Inferior parietal cortex (tissue), 1 donor: Measurements from ENCODE around the gene LSM14B.
"Not testable (repeated sequence)": the region's sequence is repeated elsewhere in the genome, so short reads cannot be mapped to it uniquely, and the experiment has no call there.

Experiments used
- DNase-seq: peaks from one replicate; pipeline ENCODE4 v3.0.0-alpha.2; 2016; ENCODE audit errors: extremely low spot score

Gene LSM14B

GRCh38 chr20:62112368-62112767, 9.9 kb upstream of the LSM14B start:
- no peak for DNase-seq

DNA sequence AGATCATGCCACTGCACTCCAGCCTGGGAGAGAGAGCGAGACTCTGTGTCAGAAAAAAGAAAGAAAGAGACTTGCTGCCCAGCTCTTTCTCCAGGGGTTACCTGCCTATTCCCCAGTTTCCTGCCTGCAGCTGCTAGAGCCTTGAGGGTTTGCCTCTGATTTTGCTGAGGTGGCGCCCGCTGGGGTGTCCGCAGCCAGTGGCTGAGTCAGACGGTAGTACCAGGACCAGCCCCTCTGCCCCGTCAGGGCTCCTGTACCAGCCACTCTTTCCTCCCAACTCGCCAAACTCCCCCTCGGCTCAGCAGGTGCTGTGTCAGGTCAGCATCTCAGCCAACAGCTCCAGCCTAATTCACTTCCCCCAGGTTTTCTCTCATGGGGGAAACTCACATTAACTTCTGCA, 7.4 kb upstream of the LSM14B start:
- no peak for DNase-seq

- DNase-seq: not testable (repeated sequence)
Observed at GRCh38 chr20:62115800-62116407, 6.4 kb upstream of the LSM14B start.

DNA sequence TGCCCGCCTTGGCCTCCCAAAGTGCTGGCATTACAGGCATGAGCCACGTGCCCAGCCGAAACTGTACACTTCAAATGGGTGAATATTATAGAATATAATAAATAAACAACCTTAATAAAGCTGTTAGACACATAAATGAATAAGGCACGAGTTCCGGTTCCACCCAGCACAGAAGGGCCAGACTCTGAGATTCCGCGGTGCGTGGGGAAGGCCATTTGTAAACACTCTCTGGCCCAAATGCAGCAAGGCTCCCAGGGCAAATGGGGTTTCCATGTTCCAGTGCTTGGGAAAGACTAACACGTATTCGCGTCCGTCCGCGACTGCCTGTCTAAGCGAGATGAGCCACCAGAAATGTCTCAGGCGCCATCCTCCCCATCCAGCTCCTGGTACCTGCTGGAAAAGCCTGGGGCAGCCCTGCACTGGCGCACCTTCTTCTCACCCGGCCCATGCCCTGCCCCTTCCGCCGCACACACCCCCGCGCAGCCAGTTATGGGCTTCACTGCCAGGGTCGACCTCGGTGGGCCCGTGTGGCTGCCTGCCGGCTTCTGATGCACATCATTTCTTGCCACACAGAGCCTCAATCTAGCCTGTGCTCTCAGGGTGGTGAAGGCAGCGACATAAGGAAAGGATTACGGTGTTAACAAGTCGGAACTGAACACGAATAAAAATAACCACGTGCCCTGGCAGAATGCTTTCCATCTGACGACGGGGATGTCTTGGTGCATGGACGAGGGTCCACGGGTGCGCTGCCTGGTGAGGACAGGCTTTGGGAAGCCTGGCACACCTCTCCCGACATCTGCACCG, 5.5 kb upstream of the LSM14B start:
- no peak for DNase-seq

DNA sequence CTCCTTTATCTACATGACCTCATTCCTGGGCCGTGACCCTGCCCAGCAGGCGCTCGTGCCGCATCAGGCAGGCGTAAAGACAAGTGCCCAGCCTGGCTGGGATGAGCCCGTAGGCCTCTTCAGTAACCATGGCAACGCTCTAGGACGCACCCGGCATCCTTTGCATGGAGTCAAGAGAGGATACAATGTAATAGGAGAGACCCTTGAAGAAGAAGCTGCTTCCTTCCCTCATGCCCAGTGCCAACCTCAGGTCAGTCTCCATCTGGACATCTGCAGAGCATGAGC, 5.0 kb upstream of the LSM14B start:
- no peak for DNase-seq

GRCh38 chr20:62117658-62118057, 4.6 kb upstream of the LSM14B start:
- no peak for DNase-seq

DNA sequence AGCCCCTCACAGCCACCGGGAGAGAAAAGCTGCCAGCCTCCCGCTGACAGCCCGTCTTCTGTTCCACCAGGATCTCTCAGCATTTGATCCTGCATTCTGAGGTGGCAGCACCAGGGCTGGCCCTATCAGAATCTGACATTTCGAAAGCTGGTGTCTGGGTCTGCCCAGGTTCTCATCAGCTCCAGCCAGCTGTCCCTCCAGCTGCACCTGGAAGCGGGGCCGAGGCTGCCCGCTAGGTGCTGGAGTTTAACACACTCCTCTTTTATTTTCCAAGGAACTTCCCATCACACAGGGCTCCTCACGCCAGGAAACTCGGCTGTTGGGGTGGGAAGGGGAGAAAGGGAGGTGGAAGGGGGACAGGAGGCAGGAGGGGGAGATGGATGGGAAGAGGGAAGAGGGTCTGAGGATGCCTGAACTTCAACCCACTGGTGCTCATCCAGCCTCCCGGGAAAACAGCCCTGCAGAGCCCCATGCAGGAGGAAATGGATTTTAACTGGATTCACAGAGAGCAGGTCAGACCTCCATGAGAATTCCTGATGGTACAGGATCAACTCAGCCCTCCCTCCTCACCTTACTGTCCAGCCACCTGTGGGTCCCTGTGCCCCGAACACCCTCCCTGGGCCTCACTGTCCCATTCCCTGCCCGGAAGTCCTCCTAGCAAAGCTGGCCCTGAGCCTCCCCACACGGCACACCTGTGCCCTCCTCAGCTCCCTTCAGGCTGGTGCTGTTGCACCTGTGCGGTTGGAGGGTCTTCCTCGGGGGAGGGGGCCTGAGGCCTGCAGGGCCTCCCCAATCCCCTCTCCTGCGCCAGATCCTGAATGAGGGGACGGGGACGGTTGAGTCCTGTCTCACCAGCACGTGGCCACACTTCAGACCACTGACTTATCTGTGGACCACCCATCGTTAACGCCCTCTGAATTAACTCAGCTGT, 3.9 kb upstream of the LSM14B start:
- DNase-seq: no peak

DNA sequence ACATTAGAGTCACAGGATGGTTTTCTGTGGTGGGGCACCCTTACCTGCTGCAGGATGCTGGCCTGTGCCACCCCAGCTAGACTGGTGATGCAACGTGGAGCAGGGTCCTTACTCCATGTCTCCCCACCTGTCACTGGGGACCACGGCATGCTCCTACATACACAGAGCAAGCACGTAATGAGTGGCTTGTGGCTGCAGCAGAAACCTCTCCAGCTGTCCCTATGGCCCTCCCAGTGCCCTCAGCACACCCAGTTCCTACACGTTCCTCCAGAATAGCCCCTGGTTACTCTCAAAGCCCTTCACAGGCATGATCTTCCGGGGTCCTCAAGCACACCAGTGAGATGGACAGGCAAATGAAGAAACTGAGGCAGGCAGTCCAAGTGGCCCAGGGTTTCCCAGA, 3.2 kb upstream of the LSM14B start:
- DNase-seq: no peak

- DNase-seq: no peak
Observed at GRCh38 chr20:62119591-62120364, 2.5 kb upstream of the LSM14B start.

GRCh38 chr20:62120365-62120762, 1.9 kb upstream of the LSM14B start:
- no peak for DNase-seq

GRCh38 chr20:62120990-62121775, 1.1 kb upstream of the LSM14B start:
- no peak for DNase-seq

DNA sequence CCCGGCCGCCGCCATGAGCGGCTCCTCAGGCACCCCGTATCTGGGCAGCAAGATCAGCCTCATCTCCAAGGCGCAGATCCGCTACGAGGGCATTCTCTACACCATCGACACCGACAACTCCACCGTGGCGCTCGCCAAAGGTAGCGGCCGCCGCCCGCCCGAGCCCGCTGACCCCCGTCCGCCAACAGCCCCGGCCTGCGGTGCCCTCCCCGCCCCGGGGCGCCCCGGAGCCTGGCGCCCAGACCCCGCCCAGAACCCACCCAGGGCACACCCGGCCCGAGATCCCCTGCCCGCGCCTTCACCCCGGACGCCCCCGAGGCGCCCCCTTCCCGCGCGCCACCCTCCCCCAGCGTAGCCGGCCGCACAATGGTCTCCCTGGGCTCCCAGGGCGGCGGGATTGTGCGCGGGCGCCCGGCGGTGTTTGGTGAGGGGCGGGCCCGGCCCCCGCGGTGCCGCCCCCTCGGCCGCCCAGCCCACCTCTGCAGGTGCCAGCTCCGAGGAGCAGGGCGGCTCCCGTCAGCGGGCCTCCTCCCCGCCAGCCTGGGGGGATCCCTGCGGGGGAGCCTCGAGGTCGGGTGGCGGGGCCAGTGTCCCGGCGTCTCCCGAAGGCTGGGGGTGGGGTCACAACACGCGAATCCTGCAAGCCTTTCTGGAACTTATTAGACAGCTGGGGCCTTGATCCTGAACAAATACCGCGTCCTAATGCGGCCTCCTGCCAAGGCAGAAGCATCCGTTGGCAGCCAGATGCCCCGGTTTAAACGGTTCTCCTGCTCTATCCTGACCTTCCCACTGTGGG, 577 bp downstream of the LSM14B start:
- no peak for DNase-seq

DNA sequence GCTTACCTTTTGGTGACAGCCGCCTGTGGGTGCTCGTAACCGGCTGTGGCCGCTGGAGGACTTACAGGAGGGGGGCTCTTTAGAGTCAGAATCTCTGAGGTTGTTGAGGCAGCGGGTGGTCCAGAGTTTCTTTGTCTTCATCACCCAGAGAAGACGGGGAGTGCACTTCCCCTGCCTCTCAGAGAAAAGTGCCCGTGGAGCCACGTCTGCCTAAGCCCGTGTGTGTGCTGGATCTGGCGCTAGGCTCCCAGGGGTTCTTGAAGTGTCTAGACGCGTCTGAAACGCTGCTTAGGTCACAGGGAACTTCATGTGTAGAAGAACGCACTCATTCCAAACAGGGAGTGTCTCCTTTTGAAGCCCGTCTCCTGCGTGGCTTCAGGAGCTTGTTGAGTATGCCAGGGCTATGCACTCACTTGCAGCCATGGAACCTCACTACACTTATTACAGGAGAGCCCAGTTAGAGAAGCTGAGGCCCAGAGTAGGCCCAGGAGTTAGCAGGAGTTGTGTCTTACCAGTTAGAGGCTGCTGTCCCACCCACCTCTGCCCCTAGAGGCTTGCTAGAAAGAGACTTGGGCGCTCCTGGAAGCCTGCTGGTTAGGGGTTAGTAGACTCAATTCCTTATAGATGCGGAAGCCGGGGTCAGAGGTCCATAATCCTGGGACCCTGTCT, 1.3 kb downstream of the LSM14B start:
- no peak for DNase-seq

GRCh38 chr20:62126141-62126540, 3.9 kb downstream of the LSM14B start:
- DNase-seq: no peak

DNA sequence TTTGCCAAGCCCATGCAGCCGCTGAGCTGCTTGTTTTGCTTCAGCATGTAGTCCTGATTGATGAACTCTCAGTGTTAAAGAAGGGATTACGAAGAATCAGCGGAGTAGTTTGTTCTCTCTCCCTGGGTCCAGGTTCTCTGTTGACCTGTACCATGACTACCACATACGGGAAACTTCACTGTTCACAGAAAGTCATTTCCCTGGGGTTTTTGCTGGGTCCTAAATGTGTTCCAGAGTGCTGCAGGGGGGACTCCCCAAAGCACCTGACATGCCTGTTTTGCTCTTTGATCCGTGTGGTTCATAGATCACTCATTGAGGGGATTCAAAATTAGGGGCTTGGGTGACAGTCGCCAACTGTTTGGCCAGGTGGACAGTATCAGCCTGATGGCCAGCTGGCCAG, 5.5 kb downstream of the LSM14B start:
- no peak for DNase-seq

- no peak for DNase-seq
Observed at GRCh38 chr20:62128502-62128901, 6.2 kb downstream of the LSM14B start.

GRCh38 chr20:62129731-62130531, 7.7 kb downstream of the LSM14B start:
- no peak for DNase-seq

- no peak for DNase-seq
Observed at GRCh38 chr20:62131560-62132320, 9.5 kb downstream of the LSM14B start.
